ENCODE measurements around the gene HS6ST3. TPM values are rescaled to one million over a fixed set of nuclear protein-coding genes. Genes with fewer than 3 reads are reported as not detected.

HS6ST3 gene
- total and polyA plus RNA-seq, 2 donors from 2014 or later: 0.47 to 1.2 TPM

- DNase-seq: no peak
- Histone ChIP-seq H3K9me3 (ENCODE audit: control insufficient read depth in 2 of 3, insufficient read depth in 1 of 3, low read length in 3 of 3) (no peaks in the 10 kb centered on the region), H3K27me3 (ENCODE audit: control insufficient read depth, insufficient read depth, low read length) (no peaks in the 10 kb centered on the region), H3K36me3 (ENCODE audit: control insufficient read depth in 2 of 3, insufficient read depth in 3 of 3, low read length in 3 of 3) (no peaks in the 10 kb centered on the region), H3K4me3 (ENCODE audit: low read length in 3 of 3) (no peak overlapping the region), H3K4me1 (ENCODE audit: control insufficient read depth in 2 of 3, insufficient read depth in 2 of 3, low read depth in 1 of 3, low read length in 3 of 3) (no peaks in the 10 kb centered on the region), H3K27ac (ENCODE audit: low read depth in 2 of 2, low read length in 2 of 2) (no peak overlapping the region), H3K9ac (ENCODE audit: low read length in 3 of 3) (no peak overlapping the region)
- no peak for TF ChIP-seq CTCF (IDR thresholded peaks at IDR 0.05; ENCODE audit: borderline replicate concordance, extremely low read depth, insufficient read depth)
- intact Hi-C loops (cut with DNase I): no loop called here
- no peak for FAIRE-seq
Measured at GRCh38 chr13:96646101-96646500, 556.2 kb downstream of the HS6ST3 start.

GRCh38 chr13:96646515-96647211 is 556.8 kb downstream of the HS6ST3 start:
- TF ChIP-seq CTCF (IDR thresholded peaks at IDR 0.05; ENCODE audit: borderline replicate concordance, extremely low read depth, insufficient read depth): no peak
- Histone ChIP-seq H3K27me3 (ENCODE audit: control insufficient read depth, insufficient read depth, low read length) (no peaks in the 10 kb centered on the region), H3K27ac (ENCODE audit: low read depth in 2 of 2, low read length in 2 of 2) (no peak overlapping the region), H3K9me3 (ENCODE audit: control insufficient read depth in 2 of 3, insufficient read depth in 1 of 3, low read length in 3 of 3) (no peaks in the 10 kb centered on the region), H3K4me1 (ENCODE audit: control insufficient read depth in 2 of 3, insufficient read depth in 2 of 3, low read depth in 1 of 3, low read length in 3 of 3) (no peaks in the 10 kb centered on the region), H3K9ac (ENCODE audit: low read length in 3 of 3) (no peak overlapping the region), H3K4me3 (ENCODE audit: low read length in 3 of 3) (no peak overlapping the region), H3K36me3 (ENCODE audit: control insufficient read depth in 2 of 3, insufficient read depth in 3 of 3, low read length in 3 of 3) (no peaks in the 10 kb centered on the region)
- DNase-seq: no peak
- intact Hi-C loops (cut with DNase I): no loop called here
- no peak for FAIRE-seq

- DNase-seq (no peak), FAIRE-seq (no peak)
- H3K4me1 ChIP-seq (ENCODE audit: control insufficient read depth in 2 of 3, insufficient read depth in 2 of 3, low read depth in 1 of 3, low read length in 3 of 3): no peaks in the 10 kb centered on the region
Measured at GRCh38 chr13:96650301-96650886, 560.5 kb downstream of the HS6ST3 start.

More at GRCh38 chr13:96650301-96650886, 560.5 kb downstream of the HS6ST3 start:
- no peaks in the 10 kb centered on the region for H3K27me3 ChIP-seq (ENCODE audit: control insufficient read depth, insufficient read depth, low read length)
- no peaks in the 10 kb centered on the region for H3K9me3 ChIP-seq (ENCODE audit: control insufficient read depth in 2 of 3, insufficient read depth in 1 of 3, low read length in 3 of 3)
- H3K27ac ChIP-seq (ENCODE audit: low read depth in 2 of 2, low read length in 2 of 2): no peak overlapping the region
- no peaks in the 10 kb centered on the region for H3K36me3 ChIP-seq (ENCODE audit: control insufficient read depth in 2 of 3, insufficient read depth in 3 of 3, low read length in 3 of 3)
- intact Hi-C loops (cut with DNase I): no loop called here
- no peak for TF ChIP-seq CTCF (IDR thresholded peaks at IDR 0.05; ENCODE audit: borderline replicate concordance, extremely low read depth, insufficient read depth)
- H3K4me3 ChIP-seq (ENCODE audit: low read length in 3 of 3): no peak overlapping the region
- no peak overlapping the region for H3K9ac ChIP-seq (ENCODE audit: low read length in 3 of 3)
